Hepatocyte (in vitro differentiated cells): ENCODE results near the gene NOS1AP. TPM values are rescaled to one million over a fixed set of nuclear protein-coding genes. Genes with fewer than 3 reads are reported as not detected.

Experiments
- DNase-seq: peaks from one replicate; pipeline ENCODE4 v3.0.0-alpha.2; 2016; ENCODE audit warnings: low spot score
- H2AFZ ChIP-seq: fragments of 200-600 bp; sonication (generic); 2 replicates; pipeline ENCODE4 v1.6.0; 2016; ENCODE audit warnings: antibody characterized with exemption, mild to moderate bottlenecking
- H3K27ac ChIP-seq: fragments of 200-600 bp; sonication (generic); 2 replicates; pipeline ENCODE4 v1.5.1; 2016; ENCODE audit warnings: mild to moderate bottlenecking
- H3K27me3 ChIP-seq: fragments of 200-600 bp; sonication (generic); 2 replicates; pipeline ENCODE4 v1.6.1; 2016
- H3K36me3 ChIP-seq: fragments of 200-600 bp; sonication (generic); replicated peaks from 2 replicates; pipeline ENCODE4 v1.5.1; 2016; ENCODE audit warnings: low read depth; ENCODE audit not compliant: insufficient read depth
- H3K4me1 ChIP-seq: fragments of 200-600 bp; sonication (generic); 2 replicates; pipeline ENCODE4 v1.5.1; 2016; ENCODE audit warnings: mild to moderate bottlenecking, moderate library complexity; ENCODE audit not compliant: insufficient read depth
- H3K4me2 ChIP-seq: fragments of 200-600 bp; sonication (generic); 2 replicates; pipeline ENCODE4 v1.6.0; 2016
- H3K4me3 ChIP-seq: fragments of 200-600 bp; sonication (generic); 2 replicates; pipeline ENCODE4 v1.5.1; 2016; ENCODE audit warnings: mild to moderate bottlenecking
- H3K79me2 ChIP-seq: fragments of 200-600 bp; sonication (generic); 2 replicates; pipeline ENCODE4 v1.6.0; 2017; ENCODE audit warnings: mild to moderate bottlenecking
- H3K9me2 ChIP-seq: fragments of 200-600 bp; sonication (generic); replicated peaks from 2 replicates; pipeline ENCODE4 v1.6.0; 2017; ENCODE audit warnings: mild to moderate bottlenecking; ENCODE audit not compliant: insufficient read depth
- H3K9me3 ChIP-seq: fragments of 200-600 bp; sonication (generic); 2 replicates; pipeline ENCODE4 v1.5.1; 2016; ENCODE audit warnings: low read depth, mild to moderate bottlenecking
- H4K20me1 ChIP-seq: fragments of 200-600 bp; sonication (generic); 2 replicates; pipeline ENCODE4 v1.6.0; 2016; ENCODE audit warnings: mild to moderate bottlenecking; ENCODE audit not compliant: insufficient read depth, poor library complexity, severe bottlenecking
- EZH2 ChIP-seq: fragments of 200-600 bp; sonication (generic); IDR thresholded peaks from 2 replicates; pipeline ENCODE4 v1.6.1; 2016; ENCODE audit warnings: antibody characterized with exemption, mild to moderate bottlenecking, borderline replicate concordance
- EZH2phosphoT487 ChIP-seq: fragments of 200-600 bp; sonication (generic); IDR thresholded peaks from one replicate; pipeline ENCODE4 v1.6.1; 2018; ENCODE audit warnings: antibody characterized with exemption, mild to moderate bottlenecking, low read depth, moderate library complexity; ENCODE audit not compliant: unreplicated experiment, severe bottlenecking
- WGBS: methylation state at CpG from one replicate; pipeline ENCODE4 v1.1.6; 2016; ENCODE audit warnings: low lambda C conversion rate; ENCODE audit errors: missing lambda C conversion rate; 5-methylcytosine and 5-hydroxymethylcytosine counted together
- polyA plus RNA-seq: library from polyadenylated mRNA; unstranded; fragments of >200 nt; fragmentation: Nextera tagmentation; extraction: Ambion mirVana; gene quantifications from 2 replicates; pipeline ENCODE4 v1.2.1, GENCODE V29; 2016
- total RNA-seq: library from RNA; depleted of rRNA; stranded (reverse); fragments of >200 nt; gene quantifications from 2 replicates; pipeline ENCODE4 v1.2.3, GENCODE V29; 2014
- TF ChIP-seq, protein P1 (sequence below): fragments of 200-600 bp; sonication (generic); IDR thresholded peaks from 2 replicates; pipeline ENCODE4 v1.5.1; 2016; ENCODE audit warnings: antibody characterized with exemption, mild to moderate bottlenecking; ENCODE audit not compliant: poor library complexity

The NOS1AP gene
- total and polyA plus RNA-seq, 2 experiments from 2014 or later, result 0.97 to 4.4 TPM

DNA sequence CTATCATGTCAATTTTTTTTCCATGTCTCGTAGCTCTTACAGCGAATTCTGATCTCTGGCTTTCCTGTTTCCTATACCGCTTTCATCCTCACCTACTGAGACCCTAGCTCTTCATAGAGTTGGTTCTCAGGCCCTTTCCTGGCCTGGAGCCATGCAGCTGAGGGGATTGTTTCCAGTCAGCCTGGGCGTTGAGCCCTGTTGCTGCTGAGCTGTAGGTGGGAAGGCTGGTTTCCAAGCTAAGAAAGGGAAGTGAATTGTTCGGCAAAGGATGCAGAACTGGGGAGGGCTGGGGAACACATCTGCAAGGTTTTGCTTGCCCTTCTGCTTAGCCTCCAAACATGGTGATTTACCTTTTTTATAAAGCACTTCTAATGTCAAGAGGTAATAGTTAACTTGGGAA is 265.6 kb downstream of the NOS1AP start:
- no peak overlapping the region for H3K27ac ChIP-seq
- TF ChIP-seq, protein P1, sequence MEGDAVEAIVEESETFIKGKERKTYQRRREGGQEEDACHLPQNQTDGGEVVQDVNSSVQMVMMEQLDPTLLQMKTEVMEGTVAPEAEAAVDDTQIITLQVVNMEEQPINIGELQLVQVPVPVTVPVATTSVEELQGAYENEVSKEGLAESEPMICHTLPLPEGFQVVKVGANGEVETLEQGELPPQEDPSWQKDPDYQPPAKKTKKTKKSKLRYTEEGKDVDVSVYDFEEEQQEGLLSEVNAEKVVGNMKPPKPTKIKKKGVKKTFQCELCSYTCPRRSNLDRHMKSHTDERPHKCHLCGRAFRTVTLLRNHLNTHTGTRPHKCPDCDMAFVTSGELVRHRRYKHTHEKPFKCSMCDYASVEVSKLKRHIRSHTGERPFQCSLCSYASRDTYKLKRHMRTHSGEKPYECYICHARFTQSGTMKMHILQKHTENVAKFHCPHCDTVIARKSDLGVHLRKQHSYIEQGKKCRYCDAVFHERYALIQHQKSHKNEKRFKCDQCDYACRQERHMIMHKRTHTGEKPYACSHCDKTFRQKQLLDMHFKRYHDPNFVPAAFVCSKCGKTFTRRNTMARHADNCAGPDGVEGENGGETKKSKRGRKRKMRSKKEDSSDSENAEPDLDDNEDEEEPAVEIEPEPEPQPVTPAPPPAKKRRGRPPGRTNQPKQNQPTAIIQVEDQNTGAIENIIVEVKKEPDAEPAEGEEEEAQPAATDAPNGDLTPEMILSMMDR, result no peak

DNA sequence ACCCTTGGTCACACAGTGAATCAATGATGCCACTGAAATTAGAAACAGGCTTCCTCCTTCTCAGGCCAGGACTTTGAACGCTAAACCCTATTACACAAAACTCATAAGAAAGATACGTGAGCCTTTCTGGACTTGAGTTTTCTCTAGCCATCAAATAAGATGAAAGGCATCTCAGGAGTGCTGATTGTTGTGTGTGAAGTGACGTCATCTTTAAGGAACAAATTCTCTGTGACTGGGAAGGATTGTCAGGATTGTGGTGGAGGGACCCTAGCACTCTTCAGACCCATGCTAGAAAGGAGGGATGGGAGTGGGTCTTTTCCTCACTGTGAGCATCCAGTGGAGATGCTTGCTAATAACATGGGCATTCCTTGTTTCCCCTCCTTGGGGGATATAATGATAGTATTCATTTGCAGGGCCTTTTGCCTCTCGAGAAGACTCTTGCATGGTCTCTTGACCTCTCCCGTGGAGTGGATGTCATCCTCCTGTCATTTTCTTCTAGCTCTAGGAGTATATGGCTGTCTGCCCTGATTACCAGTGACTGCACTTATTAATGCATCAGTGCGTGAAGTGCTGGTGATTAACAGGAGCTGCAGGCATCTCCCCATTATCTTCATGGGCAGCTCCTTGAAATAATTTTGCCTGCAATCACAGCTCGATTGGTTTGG is 267.3 kb downstream of the NOS1AP start:
- WGBS, result 90% methylated on average over 7 of the region's 7 CpGs
- Histone ChIP-seq H3K27me3 (no peaks in the 10 kb centered on the region), H3K36me3 (no peaks in the 10 kb centered on the region), H2AFZ (no peak overlapping the region), H4K20me1 (no peaks in the 10 kb centered on the region), H3K9me3 (no peaks in the 10 kb centered on the region), H3K4me3 (no peak overlapping the region), H3K27ac (no peak overlapping the region), H3K4me1 (no peaks in the 10 kb centered on the region), H3K9me2 (no peaks in the 10 kb centered on the region), H3K4me2 (no peak overlapping the region), H3K79me2 (no peaks in the 10 kb centered on the region)
- no peak for DNase-seq
- TF ChIP-seq EZH2, result no peak
- TF ChIP-seq, protein P1, result no peak
- TF ChIP-seq EZH2phosphoT487, result no peak

More for the DNA sequence above, 265.6 kb downstream of the NOS1AP start:
- H3K4me3 ChIP-seq, result no peak overlapping the region
- no peak for DNase-seq
- no peaks in the 10 kb centered on the region for H3K36me3 ChIP-seq
- H4K20me1 ChIP-seq, result no peaks in the 10 kb centered on the region
- H3K4me2 ChIP-seq, result no peak overlapping the region
- no peaks in the 10 kb centered on the region for H3K9me2 ChIP-seq
- no peaks in the 10 kb centered on the region for H3K79me2 ChIP-seq
- H2AFZ ChIP-seq, result no peak overlapping the region
- H3K4me1 ChIP-seq, result no peaks in the 10 kb centered on the region
- H3K9me3 ChIP-seq, result no peaks in the 10 kb centered on the region
- no peaks in the 10 kb centered on the region for H3K27me3 ChIP-seq
- 86% methylated on average over 5 of the region's 5 CpGs for WGBS

DNA sequence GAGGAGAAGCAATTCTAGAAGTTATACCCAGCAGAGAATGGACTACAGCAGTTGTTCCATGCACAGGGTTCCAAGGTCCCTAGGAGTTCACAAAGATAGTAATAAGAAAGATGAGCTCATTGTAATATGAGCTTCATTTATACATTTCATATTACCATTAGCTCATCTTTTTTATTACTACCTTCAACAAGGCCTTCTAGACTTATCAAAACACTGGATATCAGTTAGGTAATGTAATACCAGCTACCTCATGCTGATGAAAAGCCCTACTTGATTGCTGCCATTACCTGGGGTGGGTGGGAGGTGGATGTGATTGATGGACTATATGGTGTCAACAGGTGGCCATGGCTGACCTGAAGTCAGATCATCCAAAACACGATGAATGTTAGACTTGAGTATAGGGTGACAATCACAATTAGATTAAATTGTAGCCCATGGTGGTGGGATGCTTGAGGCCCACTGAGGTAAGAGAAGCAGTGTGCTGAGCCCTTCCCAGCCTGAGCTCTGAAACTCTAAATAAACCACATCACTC is 273.0 kb downstream of the NOS1AP start:
- no peak for DNase-seq
- Histone ChIP-seq H3K9me2 (no peaks in the 10 kb centered on the region), H3K4me1 (no peaks in the 10 kb centered on the region), H3K9me3 (no peaks in the 10 kb centered on the region), H3K4me3 (no peak overlapping the region), H2AFZ (no peak overlapping the region), H3K4me2 (no peak overlapping the region), H3K27ac (no peak overlapping the region), H3K79me2 (no peaks in the 10 kb centered on the region), H3K36me3 (no peaks in the 10 kb centered on the region), H3K27me3 (no peaks in the 10 kb centered on the region), H4K20me1 (no peaks in the 10 kb centered on the region)
- WGBS, result 96% methylated on average over 1 of the region's 1 CpG
- TF ChIP-seq, protein P1, result no peak
- TF ChIP-seq EZH2phosphoT487 (no peak), EZH2 (no peak)
